HUES64 (cell line): ENCODE results near the gene NTF4. TPM values are rescaled to one million over a fixed set of nuclear protein-coding genes. Genes with fewer than 3 reads are reported as not detected.

Experiments used
- H3K27ac ChIP-seq: 2 replicates; pipeline ENCODE4 v1.7.0; 2013; ENCODE audit warnings: low read depth, low read length, inconsistent platforms
- H3K27me3 ChIP-seq: 2 replicates; pipeline ENCODE4 v1.6.1; 2013; ENCODE audit warnings: mild to moderate bottlenecking, low read length; ENCODE audit not compliant: insufficient read depth
- H3K36me3 ChIP-seq: 2 replicates; pipeline ENCODE4 v1.6.1; 2013; ENCODE audit warnings: mild to moderate bottlenecking, low read length; ENCODE audit not compliant: insufficient read depth
- H3K4me1 ChIP-seq: 2 replicates; pipeline ENCODE4 v1.6.1; 2013; ENCODE audit warnings: mild to moderate bottlenecking, low read length, moderate library complexity; ENCODE audit not compliant: insufficient read depth
- H3K4me3 ChIP-seq: 2 replicates; pipeline ENCODE4 v1.5.1; 2013; ENCODE audit warnings: mild to moderate bottlenecking, low read length, moderate library complexity
- H3K9ac ChIP-seq: 2 replicates; pipeline ENCODE4 v1.6.1; 2013; ENCODE audit warnings: mild to moderate bottlenecking, low read depth, low read length
- H3K9me3 ChIP-seq: 2 replicates; pipeline ENCODE4 v1.6.1; 2013; ENCODE audit warnings: low read depth, low read length; ENCODE audit not compliant: insufficient read depth
- WGBS: fragments of 150-250, 120-280 bp; methylation state at CpG from one replicate; pipeline ENCODE4 v1.1.7; 2013; ENCODE audit warnings: missing lambda C conversion rate; 5-methylcytosine and 5-hydroxymethylcytosine counted together
- polyA plus RNA-seq, 2 experiments: library from polyadenylated mRNA; stranded (reverse); fragments of 50-300 nt; gene quantifications; one replicate each; pipeline ENCODE4 v1.2.3, GENCODE V29; 2013

Gene NTF4
- polyA plus RNA-seq (2013, experiment 1 of 2), result 0.50 TPM
- 1.1 TPM for polyA plus RNA-seq (2013, experiment 2 of 2)

DNA sequence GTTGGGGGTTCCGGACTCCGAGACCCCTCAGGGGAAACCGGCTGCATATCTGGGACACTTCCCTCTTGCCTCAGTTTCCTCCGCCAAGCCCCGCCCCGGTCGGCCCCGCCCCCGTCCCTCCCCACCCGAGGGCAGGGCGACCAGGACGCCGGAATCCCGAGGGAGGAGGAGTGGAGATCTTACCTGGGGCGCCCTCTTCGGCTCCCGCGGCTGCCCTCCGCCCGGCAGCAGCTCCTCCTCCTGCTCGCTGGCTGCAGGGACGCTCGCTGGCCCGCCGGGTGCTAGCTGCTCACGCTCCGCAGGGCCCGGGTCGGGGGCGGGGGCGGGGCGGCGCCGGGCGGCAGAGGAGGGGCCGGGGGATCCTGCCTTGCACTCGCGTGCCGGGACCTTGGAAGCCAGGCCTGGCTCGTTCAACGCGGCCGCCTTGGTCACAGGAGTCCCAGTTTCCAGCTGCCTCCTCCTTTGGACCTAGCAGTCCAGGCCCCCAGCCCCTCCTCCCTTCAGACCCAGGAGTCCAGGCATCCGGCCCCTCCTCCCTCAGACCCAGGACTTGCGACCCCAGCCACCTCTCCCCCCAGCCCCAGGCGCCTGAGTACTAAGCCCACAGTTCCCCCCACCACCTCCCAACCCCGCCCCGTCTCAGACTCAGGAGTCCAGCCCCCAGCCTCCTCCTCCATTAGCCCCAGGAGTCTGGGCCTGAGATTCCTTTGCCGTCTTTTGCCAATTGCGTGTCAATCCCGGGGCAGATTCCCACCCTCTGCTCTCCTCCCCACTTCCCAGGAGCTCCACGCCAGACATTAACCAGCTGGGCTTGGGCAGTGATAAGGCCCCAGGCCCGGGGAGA lies at the start of gene NTF4:
TSS of gene NTF4 (minus strand) at position 51 of the 844 bp plus-strand sequence. CDS start 2,821 bp downstream, outside the sequence.
- Histone ChIP-seq H3K27ac (no peak within 1 kb of the TSS; the same call in 1 of the 2 replicates), H3K36me3 (no peaks in the 10 kb centered on the region), H3K27me3 (peaks cover 45% of the 10 kb centered on the region), H3K9me3 (no peaks in the 10 kb centered on the region), H3K4me1 (peaks cover 20% of the 10 kb centered on the region), H3K9ac (no peak within 1 kb of the TSS), H3K4me3 (peak within 1 kb of the TSS; percentile 49)
- WGBS, result 2% methylated on average over 47 of the region's 53 CpGs

GRCh38 chr19:49113762-49114629 lies 49.4 kb upstream of the NTF4 start, which contains the start of gene LIN7B:
Gene LIN7B, plus strand, starts transcription at chr19:49114370. Its CDS starts 35 bp downstream, at chr19:49114405.
- no peak within 1 kb of the TSS; the same call in 1 of the 2 replicates for H3K27ac ChIP-seq
- H3K36me3 ChIP-seq, result peaks cover 7% of the 10 kb centered on the region
- H3K4me1 ChIP-seq, result no peaks in the 10 kb centered on the region; the same call in 1 of the 2 replicates
- WGBS, result 2% methylated on average over 66 of the region's 66 CpGs
- peak within 1 kb of the TSS; percentile 78 for H3K4me3 ChIP-seq
- H3K9me3 ChIP-seq, result no peaks in the 10 kb centered on the region
- H3K27me3 ChIP-seq, result peaks cover 9% of the 10 kb centered on the region
- peak within 1 kb of the TSS; percentile 40; the same call in 1 of the 2 replicates for H3K9ac ChIP-seq

DNA sequence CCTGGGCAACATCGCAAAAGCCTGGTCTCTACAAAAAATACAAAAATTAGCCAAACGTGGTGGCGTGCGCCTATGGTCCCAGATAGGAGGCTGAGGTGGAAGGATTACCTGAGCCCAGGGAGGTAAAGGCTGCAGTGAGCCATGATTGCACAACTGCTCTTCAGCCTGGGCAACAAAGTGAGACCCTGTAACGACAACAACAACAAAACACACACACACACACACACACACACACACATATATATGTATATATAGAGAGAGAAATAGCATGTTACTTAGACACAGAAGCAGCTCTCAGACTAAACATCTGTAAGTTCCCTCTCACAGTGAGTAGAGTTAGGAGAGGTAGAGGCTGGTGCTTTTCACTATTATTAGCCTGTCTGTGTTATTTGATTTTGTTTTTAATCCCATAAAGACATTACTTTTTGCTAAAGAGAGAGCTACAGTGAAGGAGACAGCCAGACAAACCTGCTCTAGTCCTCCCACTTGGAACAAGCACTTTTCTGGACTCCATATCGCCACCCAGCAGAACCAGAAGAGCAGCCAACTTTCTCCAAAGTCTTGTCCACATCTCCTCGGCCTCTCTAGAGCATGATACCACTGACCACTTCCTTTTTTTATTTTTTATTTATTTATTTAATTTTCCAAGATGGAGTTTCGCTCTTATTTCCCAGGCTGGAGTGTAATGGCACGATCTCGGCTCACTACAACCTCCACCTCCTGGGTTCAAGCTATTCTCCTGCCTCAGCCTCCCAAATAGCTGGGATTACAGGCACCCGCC lies 46.8 kb upstream of the NTF4 start:
- H3K36me3 ChIP-seq, result peaks cover 32% of the 10 kb centered on the region
- 94% methylated on average over 10 of the region's 11 CpGs for WGBS
- no peak overlapping the region for H3K4me3 ChIP-seq
- H3K9me3 ChIP-seq, result no peaks in the 10 kb centered on the region
- H3K9ac ChIP-seq, result no peak overlapping the region
- H3K4me1 ChIP-seq, result no peaks in the 10 kb centered on the region
- peaks cover 9% of the 10 kb centered on the region for H3K27me3 ChIP-seq
- H3K27ac ChIP-seq, result no peak overlapping the region

DNA sequence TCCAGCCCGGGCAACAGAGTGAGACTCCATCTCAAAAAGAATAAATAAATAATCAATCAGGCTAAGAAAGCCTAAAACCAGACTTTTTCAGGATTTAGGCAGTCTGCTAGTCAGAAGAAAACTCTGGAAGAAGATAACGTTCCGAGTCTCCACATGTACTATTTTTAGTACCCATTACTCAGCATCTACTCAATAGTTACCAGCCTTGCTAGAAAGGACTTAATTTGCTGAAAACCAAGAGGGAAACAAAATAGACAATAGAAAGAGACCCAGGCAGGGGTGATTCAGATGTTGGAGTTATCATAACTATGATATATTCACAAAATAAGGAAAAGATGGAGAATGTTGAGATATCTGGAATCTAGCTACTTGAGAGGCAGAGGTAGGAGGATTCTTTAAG lies 45.9 kb upstream of the NTF4 start:
- no peaks in the 10 kb centered on the region for H3K9me3 ChIP-seq
- no peaks in the 10 kb centered on the region for H3K4me1 ChIP-seq
- no peak overlapping the region for H3K27ac ChIP-seq
- H3K36me3 ChIP-seq, result peaks cover 40% of the 10 kb centered on the region
- WGBS, result 86% methylated on average over 3 of the region's 3 CpGs
- H3K4me3 ChIP-seq, result no peak overlapping the region
- H3K27me3 ChIP-seq, result peaks cover 9% of the 10 kb centered on the region
- no peak overlapping the region for H3K9ac ChIP-seq

GRCh38 chr19:49109569-49110233 lies 45.1 kb upstream of the NTF4 start:
- H3K9me3 ChIP-seq, result no peaks in the 10 kb centered on the region
- H3K9ac ChIP-seq, result no peak overlapping the region
- no peak overlapping the region for H3K4me3 ChIP-seq
- H3K4me1 ChIP-seq, result no peaks in the 10 kb centered on the region
- WGBS, result 91% methylated on average over 8 of the region's 8 CpGs
- no peak overlapping the region for H3K27ac ChIP-seq
- H3K27me3 ChIP-seq, result peaks cover under 1% of the 10 kb centered on the region; the same call in 1 of the 2 replicates
- H3K36me3 ChIP-seq, result peaks cover 48% of the 10 kb centered on the region

DNA sequence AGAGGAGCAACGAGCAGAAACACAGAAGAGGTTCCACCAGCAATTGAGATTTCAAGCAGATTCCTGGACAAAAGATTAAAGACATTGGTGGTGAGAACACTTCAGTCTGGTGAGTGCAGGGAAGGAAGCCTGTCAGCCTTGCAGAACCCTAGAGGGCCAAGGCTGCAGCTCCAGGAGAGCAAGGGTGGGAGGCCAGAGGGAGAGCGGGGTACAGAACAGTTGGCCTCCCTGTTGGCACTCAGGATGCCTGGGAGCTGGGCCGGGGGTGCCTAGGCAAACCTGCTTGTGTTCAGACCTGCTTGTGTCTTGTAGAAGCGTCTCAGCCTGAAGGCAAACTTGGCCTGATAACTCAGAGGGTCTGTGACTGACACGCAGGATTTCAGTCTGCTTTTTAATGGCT lies 44.4 kb upstream of the NTF4 start:
- WGBS, result 92% methylated on average over 5 of the region's 5 CpGs
- Histone ChIP-seq H3K36me3 (peaks cover 55% of the 10 kb centered on the region), H3K27ac (peak overlapping the region; percentile 48; the same call in 1 of the 2 replicates), H3K9me3 (no peaks in the 10 kb centered on the region), H3K4me1 (no peaks in the 10 kb centered on the region), H3K9ac (no peak overlapping the region), H3K4me3 (no peak overlapping the region), H3K27me3 (no peaks in the 10 kb centered on the region)

- no peak overlapping the region for H3K9ac ChIP-seq
- WGBS, result 96% methylated on average over 93 of the region's 93 CpGs
- H3K27me3 ChIP-seq, result no peaks in the 10 kb centered on the region
- no peaks in the 10 kb centered on the region for H3K9me3 ChIP-seq
- peaks cover 66% of the 10 kb centered on the region for H3K36me3 ChIP-seq
- H3K4me3 ChIP-seq, result no peak overlapping the region
- no peak overlapping the region for H3K27ac ChIP-seq
- no peaks in the 10 kb centered on the region for H3K4me1 ChIP-seq
Observed at GRCh38 chr19:49107625-49108459, 43.2 kb upstream of the NTF4 start.

DNA sequence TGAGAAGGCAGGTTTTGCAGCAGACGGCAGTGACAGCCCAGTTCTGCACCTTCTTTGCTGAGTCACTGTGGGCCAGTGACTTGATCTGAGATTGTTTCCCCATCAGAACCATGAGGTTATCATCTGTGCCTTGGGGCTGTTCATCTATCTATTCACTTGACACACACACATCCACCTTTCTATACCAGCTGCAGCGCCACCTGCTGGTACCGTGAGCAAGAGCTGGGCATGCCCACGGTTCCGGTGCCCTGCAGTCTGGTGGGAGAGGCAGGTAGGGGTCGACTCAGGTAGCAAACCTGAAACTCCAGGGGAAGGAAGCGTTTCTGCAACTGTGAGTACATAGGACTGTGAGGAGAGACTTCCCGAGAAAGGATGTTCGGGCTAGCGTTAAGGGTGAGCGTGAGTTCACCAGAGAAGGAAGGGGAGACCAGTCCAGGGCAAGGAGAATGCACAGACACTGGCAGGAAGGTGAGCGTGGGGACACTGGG lies 42.1 kb upstream of the NTF4 start:
- H3K4me1 ChIP-seq, result no peaks in the 10 kb centered on the region
- no peak overlapping the region for H3K4me3 ChIP-seq
- peaks cover 76% of the 10 kb centered on the region for H3K36me3 ChIP-seq
- H3K9ac ChIP-seq, result no peak overlapping the region
- H3K9me3 ChIP-seq, result no peaks in the 10 kb centered on the region
- H3K27ac ChIP-seq, result no peak overlapping the region
- no peaks in the 10 kb centered on the region for H3K27me3 ChIP-seq
- WGBS, result 77% methylated on average over 12 of the region's 12 CpGs

DNA sequence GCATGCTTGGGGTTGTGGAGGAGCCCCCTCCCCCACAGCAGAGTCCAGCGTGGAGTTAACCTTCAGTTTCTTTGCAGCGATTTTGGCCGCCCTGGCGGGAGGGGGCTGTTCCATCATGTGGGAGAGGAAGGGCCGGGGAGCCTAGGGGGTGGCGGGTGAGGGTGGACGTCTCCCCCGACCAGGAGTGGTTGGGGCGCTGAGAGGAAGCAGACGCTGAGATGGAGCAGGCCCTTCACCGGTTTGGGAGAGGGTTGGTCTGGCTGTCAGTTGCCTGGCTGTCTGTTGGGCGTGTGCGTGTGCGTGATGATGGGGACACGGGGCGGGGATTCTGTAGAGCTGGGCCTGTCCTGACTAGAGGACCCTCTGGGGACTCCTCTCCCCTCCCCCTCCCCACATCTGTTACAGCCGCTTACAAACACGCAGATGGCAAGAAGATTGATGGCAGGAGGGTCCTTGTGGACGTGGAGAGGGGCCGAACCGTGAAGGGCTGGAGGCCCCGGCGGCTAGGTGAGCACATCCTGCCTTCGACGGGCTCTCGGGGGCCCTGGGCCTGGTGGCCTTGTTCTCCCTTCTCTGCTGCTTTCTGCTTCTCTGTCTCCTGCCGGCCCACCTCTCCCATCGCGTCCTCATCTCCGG lies 39.7 kb upstream of the NTF4 start:
- no peak overlapping the region for H3K9ac ChIP-seq
- H3K36me3 ChIP-seq, result peaks cover 91% of the 10 kb centered on the region
- H3K4me1 ChIP-seq, result no peaks in the 10 kb centered on the region
- no peak overlapping the region for H3K4me3 ChIP-seq
- H3K9me3 ChIP-seq, result no peaks in the 10 kb centered on the region
- WGBS, result 94% methylated on average over 30 of the region's 30 CpGs
- no peaks in the 10 kb centered on the region for H3K27me3 ChIP-seq
- H3K27ac ChIP-seq, result no peak overlapping the region
